Measurements from ENCODE around the gene SEC31B. TPM values are rescaled to one million over a fixed set of nuclear protein-coding genes. Genes with fewer than 3 reads are reported as not detected.

Gene SEC31B
- total and polyA plus RNA-seq, 2 experiments from 2014 or later = 2.9 to 6.7 TPM

GRCh38 chr10:100501423-100501822, 18.2 kb downstream of the SEC31B start:
- Histone ChIP-seq H2AFZ (no peak overlapping the region), H3K4me2 (no peak overlapping the region), H4K20me1 (replicated peaks; ENCODE audit: insufficient read depth) (no peaks in the 10 kb centered on the region), H3K36me3 (ENCODE audit: insufficient read depth) (no peaks in the 10 kb centered on the region; the same call in 1 of the 2 replicates), H3K4me1 (ENCODE audit: insufficient read depth) (no peaks in the 10 kb centered on the region), H3K9me2 (ENCODE audit: insufficient read depth) (no peaks in the 10 kb centered on the region), H3K27me3 (ENCODE audit: insufficient read depth) (no peaks in the 10 kb centered on the region), H3K27ac (ENCODE audit: low read depth) (no peak overlapping the region), H3F3A (replicated peaks; ENCODE audit: low read depth) (no peaks in the 10 kb centered on the region), H3K79me2 (replicated peaks; ENCODE audit: insufficient read depth) (no peaks in the 10 kb centered on the region), H3K4me3 (no peak overlapping the region)
- Mint-ChIP-seq H3K4me3 (no peak overlapping the region), H3K27ac (no peak overlapping the region), H3K4me1 (no peaks in the 10 kb centered on the region), H3K36me3 (ENCODE audit: low read depth) (no peaks in the 10 kb centered on the region; the same call in 2 of the 3 replicates), H3K27me3 (ENCODE audit: insufficient read depth, low read depth, poor library complexity) (peaks cover 4% of the 10 kb centered on the region), H3K9me3 (no peaks in the 10 kb centered on the region)
- TF ChIP-seq, protein P1, sequence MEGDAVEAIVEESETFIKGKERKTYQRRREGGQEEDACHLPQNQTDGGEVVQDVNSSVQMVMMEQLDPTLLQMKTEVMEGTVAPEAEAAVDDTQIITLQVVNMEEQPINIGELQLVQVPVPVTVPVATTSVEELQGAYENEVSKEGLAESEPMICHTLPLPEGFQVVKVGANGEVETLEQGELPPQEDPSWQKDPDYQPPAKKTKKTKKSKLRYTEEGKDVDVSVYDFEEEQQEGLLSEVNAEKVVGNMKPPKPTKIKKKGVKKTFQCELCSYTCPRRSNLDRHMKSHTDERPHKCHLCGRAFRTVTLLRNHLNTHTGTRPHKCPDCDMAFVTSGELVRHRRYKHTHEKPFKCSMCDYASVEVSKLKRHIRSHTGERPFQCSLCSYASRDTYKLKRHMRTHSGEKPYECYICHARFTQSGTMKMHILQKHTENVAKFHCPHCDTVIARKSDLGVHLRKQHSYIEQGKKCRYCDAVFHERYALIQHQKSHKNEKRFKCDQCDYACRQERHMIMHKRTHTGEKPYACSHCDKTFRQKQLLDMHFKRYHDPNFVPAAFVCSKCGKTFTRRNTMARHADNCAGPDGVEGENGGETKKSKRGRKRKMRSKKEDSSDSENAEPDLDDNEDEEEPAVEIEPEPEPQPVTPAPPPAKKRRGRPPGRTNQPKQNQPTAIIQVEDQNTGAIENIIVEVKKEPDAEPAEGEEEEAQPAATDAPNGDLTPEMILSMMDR (conservative IDR thresholded peaks at IDR 0.05; ENCODE audit: low read depth in 2 of 2) = no peak
- TF ChIP-seq EZH2phosphoT487 (IDR thresholded peaks at IDR 0.05; ENCODE audit: unreplicated experiment) (no peak), STAT1 (IDR thresholded peaks at IDR 0.05; ENCODE audit: unreplicated experiment) (no peak), ZNF462 (CRISPR knock-in tag; IDR thresholded peaks at IDR 0.05) (no peak), POLR2AphosphoS5 (IDR thresholded peaks at IDR 0.05; ENCODE audit: low read depth) (no peak), JUNB (IDR thresholded peaks at IDR 0.05; ENCODE audit: unreplicated experiment) (no peak), ZNF114 (CRISPR knock-in tag; IDR thresholded peaks at IDR 0.05) (no peak), NANOG (IDR thresholded peaks at IDR 0.05; ENCODE audit: borderline replicate concordance) (no peak), CREB1 (CRISPR knock-in tag; IDR thresholded peaks at IDR 0.05; ENCODE audit: low read depth) (no peak), EZH2 (IDR thresholded peaks at IDR 0.05; ENCODE audit: low read depth, unreplicated experiment) (no peak), ZNF331 (CRISPR knock-in tag; IDR thresholded peaks at IDR 0.05; ENCODE audit: low read depth) (no peak)
- TF ChIP-seq, protein P2, sequence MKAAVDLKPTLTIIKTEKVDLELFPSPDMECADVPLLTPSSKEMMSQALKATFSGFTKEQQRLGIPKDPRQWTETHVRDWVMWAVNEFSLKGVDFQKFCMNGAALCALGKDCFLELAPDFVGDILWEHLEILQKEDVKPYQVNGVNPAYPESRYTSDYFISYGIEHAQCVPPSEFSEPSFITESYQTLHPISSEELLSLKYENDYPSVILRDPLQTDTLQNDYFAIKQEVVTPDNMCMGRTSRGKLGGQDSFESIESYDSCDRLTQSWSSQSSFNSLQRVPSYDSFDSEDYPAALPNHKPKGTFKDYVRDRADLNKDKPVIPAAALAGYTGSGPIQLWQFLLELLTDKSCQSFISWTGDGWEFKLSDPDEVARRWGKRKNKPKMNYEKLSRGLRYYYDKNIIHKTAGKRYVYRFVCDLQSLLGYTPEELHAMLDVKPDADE (IDR thresholded peaks at IDR 0.05) = no peak
- TF ChIP-seq, protein P3, sequence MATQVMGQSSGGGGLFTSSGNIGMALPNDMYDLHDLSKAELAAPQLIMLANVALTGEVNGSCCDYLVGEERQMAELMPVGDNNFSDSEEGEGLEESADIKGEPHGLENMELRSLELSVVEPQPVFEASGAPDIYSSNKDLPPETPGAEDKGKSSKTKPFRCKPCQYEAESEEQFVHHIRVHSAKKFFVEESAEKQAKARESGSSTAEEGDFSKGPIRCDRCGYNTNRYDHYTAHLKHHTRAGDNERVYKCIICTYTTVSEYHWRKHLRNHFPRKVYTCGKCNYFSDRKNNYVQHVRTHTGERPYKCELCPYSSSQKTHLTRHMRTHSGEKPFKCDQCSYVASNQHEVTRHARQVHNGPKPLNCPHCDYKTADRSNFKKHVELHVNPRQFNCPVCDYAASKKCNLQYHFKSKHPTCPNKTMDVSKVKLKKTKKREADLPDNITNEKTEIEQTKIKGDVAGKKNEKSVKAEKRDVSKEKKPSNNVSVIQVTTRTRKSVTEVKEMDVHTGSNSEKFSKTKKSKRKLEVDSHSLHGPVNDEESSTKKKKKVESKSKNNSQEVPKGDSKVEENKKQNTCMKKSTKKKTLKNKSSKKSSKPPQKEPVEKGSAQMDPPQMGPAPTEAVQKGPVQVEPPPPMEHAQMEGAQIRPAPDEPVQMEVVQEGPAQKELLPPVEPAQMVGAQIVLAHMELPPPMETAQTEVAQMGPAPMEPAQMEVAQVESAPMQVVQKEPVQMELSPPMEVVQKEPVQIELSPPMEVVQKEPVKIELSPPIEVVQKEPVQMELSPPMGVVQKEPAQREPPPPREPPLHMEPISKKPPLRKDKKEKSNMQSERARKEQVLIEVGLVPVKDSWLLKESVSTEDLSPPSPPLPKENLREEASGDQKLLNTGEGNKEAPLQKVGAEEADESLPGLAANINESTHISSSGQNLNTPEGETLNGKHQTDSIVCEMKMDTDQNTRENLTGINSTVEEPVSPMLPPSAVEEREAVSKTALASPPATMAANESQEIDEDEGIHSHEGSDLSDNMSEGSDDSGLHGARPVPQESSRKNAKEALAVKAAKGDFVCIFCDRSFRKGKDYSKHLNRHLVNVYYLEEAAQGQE (IDR thresholded peaks at IDR 0.05; ENCODE audit: unreplicated experiment) = no peak
- ATAC-seq (no peak), DNase-seq (ENCODE audit: low spot score) (no peak)
